Measurements from ENCODE around the gene ZC3H4.

DNA sequence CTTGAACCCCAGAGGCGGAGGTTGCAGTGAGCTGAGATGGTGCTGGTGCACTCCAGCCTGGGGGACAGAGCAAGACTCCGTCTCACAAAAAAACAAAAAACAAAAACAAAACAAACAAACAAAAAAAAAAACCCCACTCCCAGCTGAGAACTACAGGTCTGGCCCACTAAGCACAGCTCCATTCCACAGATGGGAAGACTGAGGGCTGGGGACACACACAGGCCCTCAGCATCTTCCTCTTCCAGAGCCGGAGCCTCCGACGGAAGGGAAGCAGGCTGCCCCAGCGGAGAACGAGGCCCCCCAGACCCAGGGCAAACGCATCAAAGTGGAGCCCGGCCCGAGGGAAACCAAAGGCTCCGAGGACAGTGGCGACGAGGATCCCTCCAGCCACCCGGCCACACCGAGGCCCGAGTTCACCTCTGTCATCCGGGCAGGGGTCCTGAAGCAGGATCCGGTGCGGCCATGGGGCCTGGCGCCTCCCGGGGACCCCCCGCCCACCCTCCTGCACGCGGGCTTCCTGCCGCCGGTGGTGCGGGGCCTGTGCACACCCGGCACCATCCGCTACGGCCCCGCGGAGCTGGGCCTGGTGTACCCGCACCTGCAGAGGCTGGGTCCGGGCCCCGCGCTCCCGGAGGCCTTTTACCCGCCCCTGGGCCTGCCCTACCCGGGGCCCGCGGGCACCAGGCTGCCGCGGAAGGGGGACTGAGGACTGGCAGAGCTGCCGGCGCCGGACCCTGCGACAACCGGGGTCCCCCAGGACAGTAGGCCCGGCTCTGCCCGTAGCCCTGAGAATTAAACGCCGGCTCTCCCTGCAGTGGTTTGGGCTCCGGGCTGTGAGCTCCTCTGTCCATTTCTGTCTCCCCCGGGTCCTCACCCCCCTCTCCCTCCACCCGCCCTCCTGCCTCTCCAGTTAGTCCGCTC lies 68.4 kb downstream of the ZC3H4 start:
- TF ChIP-seq, protein P1, sequence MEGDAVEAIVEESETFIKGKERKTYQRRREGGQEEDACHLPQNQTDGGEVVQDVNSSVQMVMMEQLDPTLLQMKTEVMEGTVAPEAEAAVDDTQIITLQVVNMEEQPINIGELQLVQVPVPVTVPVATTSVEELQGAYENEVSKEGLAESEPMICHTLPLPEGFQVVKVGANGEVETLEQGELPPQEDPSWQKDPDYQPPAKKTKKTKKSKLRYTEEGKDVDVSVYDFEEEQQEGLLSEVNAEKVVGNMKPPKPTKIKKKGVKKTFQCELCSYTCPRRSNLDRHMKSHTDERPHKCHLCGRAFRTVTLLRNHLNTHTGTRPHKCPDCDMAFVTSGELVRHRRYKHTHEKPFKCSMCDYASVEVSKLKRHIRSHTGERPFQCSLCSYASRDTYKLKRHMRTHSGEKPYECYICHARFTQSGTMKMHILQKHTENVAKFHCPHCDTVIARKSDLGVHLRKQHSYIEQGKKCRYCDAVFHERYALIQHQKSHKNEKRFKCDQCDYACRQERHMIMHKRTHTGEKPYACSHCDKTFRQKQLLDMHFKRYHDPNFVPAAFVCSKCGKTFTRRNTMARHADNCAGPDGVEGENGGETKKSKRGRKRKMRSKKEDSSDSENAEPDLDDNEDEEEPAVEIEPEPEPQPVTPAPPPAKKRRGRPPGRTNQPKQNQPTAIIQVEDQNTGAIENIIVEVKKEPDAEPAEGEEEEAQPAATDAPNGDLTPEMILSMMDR (IDR thresholded peaks at IDR 0.05), result no peak
- no peak for TF ChIP-seq EP300 (IDR thresholded peaks at IDR 0.05)
